ENCODE results near the gene HOXA7. TPM values are rescaled to one million over a fixed set of nuclear protein-coding genes. Genes with fewer than 3 reads are reported as not detected.

Gene HOXA7
- total RNA-seq, 1 donor from 2014 or later = 20.5 TPM

DNA sequence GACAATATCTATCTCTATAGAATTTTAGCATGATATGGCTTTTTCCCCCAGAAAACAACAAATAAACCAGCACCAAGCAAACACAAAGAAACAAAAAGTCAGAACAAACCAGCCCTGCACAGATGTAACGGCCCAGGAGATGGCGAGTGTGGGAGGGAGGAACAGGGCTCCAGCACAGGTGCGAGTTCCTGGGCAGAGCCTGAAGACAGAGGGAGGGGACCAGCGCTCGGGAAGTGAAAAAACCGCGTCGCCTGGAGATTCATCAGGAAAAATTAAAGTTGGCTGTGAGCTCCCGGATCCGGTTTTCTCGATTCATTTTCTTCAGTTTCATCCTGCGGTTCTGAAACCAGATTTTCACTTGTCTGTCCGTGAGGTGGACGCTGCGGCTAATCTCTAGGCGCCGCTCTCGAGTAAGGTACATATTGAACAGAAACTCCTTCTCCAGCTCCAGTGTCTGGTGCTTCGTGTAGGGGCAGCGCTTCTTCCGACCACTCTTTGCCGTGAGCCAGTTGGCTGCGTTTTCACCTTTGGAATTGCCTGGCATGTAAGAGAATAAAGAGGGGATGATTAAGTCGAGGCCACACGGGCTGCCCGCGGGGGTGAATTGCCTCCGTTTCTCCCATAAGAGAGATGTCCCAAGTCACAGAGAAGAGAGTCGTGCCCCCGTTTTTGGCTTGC lies 15.3 kb upstream of the HOXA7 start:
- DNase-seq (ENCODE audit: low read depth) = no peak

DNA sequence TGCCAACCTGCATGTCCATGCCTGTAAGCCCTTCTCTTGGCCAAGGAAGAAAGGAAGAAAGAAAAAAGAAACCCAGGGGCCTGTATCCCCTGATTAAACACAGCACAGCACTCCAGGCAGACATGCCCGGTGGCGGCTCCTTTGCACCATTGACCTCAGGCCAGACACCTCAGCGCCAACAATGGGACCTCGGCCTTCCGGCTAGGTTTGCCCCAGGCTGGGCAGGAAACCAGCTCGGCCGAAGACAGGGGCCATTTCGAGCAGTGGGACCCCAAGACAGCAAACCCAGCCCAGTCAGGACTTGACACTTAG lies 14.8 kb upstream of the HOXA7 start:
- DNase-seq (ENCODE audit: low read depth) = no peak

DNA sequence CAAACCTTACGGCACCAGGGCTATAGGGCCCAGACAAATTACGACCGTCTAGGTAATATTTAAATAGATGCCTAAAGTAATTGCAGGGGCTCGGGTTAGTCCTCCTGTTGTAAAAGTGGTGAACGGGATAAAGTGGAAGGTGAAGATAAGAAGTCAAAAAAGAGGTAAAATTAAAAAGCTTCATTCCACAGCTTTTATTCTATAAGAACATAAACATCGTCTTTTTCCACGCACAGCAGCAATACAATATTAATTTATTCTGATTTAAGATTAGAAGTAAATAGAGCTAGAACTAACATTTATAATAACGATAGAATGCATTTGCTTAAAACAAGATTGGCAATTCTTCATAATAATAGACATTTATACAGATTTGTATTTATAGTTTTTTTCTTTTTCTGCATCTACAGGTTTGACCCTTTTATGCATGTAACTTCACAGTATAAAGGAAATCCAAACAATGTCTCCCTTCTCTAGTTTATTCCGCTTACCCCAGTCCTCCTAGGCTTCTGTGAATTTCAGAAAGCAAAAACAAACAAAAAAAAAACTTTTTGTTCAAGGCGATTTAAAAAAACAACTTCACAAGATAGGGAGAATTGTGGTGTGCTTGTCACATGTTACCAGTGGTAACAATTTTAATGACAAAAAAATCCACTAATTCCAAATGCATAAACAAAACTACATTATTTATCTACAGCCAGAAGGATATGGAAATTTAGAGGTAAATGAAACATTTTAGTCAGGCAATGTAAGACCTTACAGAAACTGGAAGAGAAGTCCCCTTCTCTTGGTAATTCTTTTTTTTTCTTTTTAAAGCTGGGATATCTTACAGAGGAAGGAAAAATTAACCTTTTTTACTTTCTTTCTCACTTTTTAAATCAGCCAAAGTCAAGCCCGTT lies 14.2 kb upstream of the HOXA7 start:
- DNase-seq (ENCODE audit: low read depth) = no peak

GRCh38 chr7:27169658-27170425 lies 13.4 kb upstream of the HOXA7 start:
- DNase-seq (ENCODE audit: low read depth) = no peak

DNA sequence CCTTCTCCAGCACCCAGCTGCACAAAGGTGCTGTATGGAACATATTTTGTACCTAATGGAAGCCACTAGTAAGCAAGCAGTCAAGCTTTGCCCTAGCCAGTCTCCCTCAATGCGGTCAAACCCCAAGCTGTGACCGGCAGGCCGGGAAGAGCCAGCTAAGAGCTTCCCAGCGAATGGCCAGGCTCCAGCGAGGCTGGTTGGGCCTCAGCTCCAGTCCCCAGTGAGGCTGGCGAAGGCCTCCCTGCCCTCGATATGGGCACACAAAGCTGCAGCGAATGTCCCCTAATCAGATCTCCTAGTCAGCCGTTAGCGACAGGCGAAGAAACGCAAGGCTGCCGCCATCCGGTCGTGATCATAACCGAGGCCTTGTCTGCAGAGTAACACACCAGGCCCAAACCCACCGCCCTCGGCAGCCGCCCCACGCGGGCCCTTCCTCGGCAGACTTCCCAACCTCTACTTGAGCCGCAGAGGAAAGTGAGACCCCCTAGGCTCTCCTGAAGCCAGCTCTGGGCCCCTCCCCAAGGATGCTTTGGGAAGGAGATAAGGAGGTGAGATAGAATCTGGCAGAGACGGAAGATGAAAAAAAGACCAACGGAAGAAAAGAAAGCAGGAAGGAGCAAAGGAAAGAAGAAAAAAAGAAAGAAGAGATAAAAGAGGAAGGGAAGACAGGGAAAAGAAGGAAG lies 11.9 kb upstream of the HOXA7 start:
- DNase-seq (ENCODE audit: low read depth) = no peak

DNA sequence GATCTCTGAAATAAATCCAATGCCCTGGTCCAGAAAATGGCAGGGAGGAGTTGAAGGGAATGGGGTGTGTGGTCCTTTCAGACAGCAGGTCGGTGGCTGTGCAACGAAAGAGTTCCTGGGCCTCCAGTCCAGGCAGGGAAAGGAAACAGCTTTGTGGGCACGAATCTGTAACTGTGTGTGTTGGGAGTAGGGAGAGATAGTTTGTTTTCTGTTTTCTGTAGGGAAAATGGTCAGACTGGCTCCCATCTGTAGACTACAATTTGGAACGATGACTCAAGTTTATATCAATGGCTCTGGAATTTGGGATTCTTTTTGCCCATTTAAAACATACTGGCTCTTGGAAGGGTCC lies 11.4 kb upstream of the HOXA7 start:
- DNase-seq (ENCODE audit: low read depth) = no peak

GRCh38 chr7:27166531-27167505 lies 10.3 kb upstream of the HOXA7 start:
- DNase-seq (ENCODE audit: low read depth) = no peak

DNA sequence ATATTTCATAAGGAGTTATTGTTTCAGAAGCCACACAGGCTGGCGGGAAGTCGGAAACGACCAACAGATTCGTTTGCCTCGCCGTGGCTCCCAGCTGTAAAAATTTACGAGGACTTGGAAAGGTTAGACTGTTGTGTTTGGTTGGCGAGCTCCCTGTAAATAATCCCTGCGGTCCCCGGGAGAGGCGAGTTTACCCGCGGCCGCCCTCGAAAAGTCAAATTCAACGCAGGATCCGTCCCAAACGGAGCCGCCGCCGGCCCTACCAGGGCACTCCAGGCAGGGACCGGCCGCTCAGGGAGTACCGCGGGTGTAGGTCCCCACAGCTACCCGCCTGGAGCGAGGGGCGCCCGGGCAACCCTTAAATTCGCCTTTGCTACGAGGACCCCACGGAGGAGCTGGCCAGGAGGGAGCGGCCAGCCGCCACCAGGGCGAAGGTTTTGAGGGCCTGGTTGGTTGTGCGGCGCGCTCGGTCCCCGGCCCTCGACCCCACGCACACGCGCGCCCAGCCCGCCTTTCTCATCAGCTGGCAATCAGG lies 9.6 kb upstream of the HOXA7 start:
- no peak for DNase-seq (ENCODE audit: low read depth)

GRCh38 chr7:27165089-27165995 lies 8.9 kb upstream of the HOXA7 start, which contains the start of gene HOXA9:
Gene HOXA9 (minus strand): TSS chr7:27165537. CDS start chr7:27165457, 80 bp downstream.
- peak; percentile 91 for DNase-seq (ENCODE audit: low read depth)

- no peak for DNase-seq (ENCODE audit: low read depth)
Measured at GRCh38 chr7:27164367-27165088, 8.1 kb upstream of the HOXA7 start.

DNA sequence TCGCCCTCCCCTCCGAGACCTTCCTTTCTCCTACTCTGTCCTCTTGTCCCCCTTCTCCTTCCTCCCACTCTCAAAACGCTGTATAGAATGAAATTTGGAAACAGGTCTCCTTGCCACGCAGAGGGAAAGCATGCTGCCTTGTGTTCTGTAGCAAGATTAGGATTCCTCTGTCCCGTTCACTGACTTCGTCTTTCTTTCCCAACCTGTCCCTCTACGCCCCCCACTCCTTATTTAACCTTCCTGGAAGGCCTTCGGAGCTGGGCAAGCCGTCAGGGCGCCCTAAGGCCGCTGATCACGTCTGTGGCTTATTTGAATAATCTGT lies 7.5 kb upstream of the HOXA7 start:
- no peak for DNase-seq (ENCODE audit: low read depth)

DNA sequence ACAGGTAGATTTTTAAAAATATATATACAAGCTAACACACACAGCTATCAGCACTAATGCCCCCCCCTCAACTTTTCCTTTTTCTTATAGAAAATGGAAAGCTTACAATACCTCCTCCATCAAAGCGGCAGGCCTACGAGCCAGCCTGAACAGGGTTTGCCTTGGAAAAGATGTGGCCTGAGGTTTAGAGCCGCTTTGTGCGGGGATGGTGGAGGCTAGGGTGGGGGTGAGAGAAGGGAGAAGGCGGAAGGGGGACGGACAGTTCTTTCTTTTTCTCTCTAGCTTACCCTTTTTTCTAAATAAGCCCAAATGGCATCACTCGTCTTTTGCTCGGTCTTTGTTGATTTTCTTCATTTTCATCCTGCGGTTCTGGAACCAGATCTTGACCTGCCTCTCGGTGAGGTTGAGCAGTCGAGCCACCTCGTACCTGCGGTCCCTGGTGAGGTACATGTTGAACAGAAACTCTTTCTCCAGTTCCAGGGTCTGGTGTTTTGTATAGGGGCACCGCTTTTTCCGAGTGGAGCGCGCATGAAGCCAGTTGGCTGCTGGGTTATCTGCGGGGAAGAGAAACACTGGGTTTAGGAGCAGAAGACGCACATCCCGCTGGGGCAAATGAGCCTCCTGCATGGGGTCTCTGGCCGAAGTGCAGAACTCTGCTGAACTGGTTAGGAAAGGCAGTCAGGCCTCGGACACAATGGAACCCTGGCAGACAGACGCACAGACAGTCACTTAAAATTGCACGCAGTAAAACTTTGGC lies 7.0 kb upstream of the HOXA7 start:
- DNase-seq (ENCODE audit: low read depth) = no peak

GRCh38 chr7:27162561-27163287 lies 6.2 kb upstream of the HOXA7 start:
- DNase-seq (ENCODE audit: low read depth) = no peak

- DNase-seq (ENCODE audit: low read depth) = no peak
Measured at GRCh38 chr7:27161721-27162560, 5.5 kb upstream of the HOXA7 start.

DNA sequence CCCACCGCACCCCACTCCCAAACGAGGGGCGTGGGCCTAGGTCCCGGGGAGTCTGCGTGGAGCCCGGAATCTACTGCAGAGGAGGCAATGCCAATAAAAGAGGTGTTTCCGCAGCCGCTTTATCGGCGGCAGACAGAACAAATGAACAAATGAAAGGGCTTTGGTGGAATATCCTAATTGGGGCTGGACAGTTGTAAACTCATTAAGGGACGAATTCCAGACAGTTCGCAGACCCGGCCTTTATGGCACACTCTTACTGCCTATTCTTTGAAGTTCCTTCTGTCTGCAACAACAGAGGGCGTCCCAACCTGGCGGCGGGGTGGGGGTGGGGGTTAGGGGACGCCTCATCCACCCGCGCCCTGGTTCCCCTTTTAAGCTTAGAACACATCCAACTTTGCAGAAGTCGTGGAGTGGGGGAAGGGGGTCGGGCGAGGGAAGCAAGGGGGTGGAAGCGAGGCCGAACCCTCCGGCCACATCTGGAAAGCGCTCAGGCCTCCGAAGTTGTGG lies 4.8 kb upstream of the HOXA7 start:
- DNase-seq (ENCODE audit: low read depth) = no peak
